Fibroblast of mammary gland (primary cell): Measurements from ENCODE around the gene ARID5B.

Experiments
- DNase-seq: peaks from one replicate; pipeline ENCODE4 v3.0.0-alpha.2; 2010; ENCODE audit warnings: low read depth
- H3K4me3 ChIP-seq: 2 replicates; pipeline ENCODE4 v1.5.1; 2011; ENCODE audit warnings: low read depth, mild to moderate bottlenecking, low read length, moderate library complexity; ENCODE audit not compliant: control insufficient read depth
- TF ChIP-seq, protein P1 (sequence below): conservative IDR thresholded peaks from 2 replicates; pipeline ENCODE4 v1.5.1; 2011; ENCODE audit warnings: low read depth, low read length, inconsistent platforms; ENCODE audit not compliant: control insufficient read depth, insufficient read depth

ARID5B gene

DNA sequence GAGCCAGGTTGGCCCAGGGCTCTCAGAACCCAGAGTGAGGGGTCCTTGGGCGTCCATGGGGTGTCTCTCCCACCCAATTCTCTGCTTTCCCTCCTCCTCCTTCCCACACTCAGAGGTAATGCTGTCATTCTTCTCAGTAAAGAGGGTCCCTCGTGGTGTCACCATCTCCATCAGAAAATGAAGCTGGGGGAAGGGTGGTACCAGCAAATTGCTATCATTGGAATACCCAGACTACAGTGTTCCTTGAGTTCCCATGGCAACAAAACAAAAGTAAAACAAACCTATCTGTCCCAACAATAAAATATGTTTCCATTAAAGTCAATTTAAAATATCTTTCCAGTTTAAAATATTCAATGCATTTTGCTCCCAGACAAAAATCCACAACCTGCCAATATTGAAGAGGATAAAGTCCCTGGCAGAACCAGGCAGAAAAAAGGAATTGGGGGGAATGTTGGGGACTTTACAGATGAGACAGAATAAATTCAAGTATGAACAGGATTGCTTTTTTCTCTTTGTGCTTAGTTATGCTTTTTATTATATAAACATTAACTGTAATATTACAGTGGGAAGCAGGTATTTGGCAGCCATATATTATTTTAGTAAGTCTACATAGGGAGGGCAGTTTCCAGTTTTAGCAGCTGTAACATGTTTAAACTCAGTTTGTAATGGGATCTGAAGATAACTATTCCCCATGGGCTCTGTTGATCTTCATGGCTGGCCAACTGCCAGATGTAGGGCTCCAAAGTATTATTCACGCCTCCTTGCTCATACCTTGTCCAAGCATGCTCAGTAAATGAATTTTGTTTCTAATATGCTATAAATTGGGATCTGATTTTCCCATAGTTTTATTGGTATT lies 182.1 kb downstream of the ARID5B start:
- no peak overlapping the region for H3K4me3 ChIP-seq
- TF ChIP-seq, protein P1, sequence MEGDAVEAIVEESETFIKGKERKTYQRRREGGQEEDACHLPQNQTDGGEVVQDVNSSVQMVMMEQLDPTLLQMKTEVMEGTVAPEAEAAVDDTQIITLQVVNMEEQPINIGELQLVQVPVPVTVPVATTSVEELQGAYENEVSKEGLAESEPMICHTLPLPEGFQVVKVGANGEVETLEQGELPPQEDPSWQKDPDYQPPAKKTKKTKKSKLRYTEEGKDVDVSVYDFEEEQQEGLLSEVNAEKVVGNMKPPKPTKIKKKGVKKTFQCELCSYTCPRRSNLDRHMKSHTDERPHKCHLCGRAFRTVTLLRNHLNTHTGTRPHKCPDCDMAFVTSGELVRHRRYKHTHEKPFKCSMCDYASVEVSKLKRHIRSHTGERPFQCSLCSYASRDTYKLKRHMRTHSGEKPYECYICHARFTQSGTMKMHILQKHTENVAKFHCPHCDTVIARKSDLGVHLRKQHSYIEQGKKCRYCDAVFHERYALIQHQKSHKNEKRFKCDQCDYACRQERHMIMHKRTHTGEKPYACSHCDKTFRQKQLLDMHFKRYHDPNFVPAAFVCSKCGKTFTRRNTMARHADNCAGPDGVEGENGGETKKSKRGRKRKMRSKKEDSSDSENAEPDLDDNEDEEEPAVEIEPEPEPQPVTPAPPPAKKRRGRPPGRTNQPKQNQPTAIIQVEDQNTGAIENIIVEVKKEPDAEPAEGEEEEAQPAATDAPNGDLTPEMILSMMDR, result no peak
- DNase-seq, result peak; percentile 88

- TF ChIP-seq, protein P1, result no peak
- peak; percentile 47 for DNase-seq
- no peak overlapping the region for H3K4me3 ChIP-seq
Observed at GRCh38 chr10:62084451-62084850, 183.0 kb downstream of the ARID5B start.

DNA sequence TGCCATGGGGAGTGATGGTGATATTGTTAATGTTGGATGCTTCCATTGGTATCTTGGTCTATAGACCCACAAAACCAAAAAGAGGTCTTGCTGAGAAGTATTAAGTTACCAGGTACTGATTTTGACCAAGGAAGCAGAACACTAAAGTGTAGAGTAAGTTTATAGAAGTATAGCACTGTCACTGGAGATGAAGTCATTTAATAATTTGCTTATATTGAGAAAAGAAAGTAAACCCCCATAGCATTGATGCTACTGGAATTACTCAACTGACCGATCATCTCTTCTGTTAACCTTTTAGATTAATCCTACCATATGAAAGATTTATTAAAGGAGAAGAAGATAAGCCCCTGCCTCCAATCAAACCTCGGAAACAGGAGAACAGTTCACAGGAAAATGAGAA lies 183.9 kb downstream of the ARID5B start:
- DNase-seq, result no peak
- H3K4me3 ChIP-seq, result no peak overlapping the region
- TF ChIP-seq, protein P1, result no peak

- TF ChIP-seq, protein P1, result no peak
- no peak overlapping the region for H3K4me3 ChIP-seq
- no peak for DNase-seq
Observed at GRCh38 chr10:62085821-62086220, 184.3 kb downstream of the ARID5B start.

GRCh38 chr10:62087329-62087728 lies 185.8 kb downstream of the ARID5B start:
- TF ChIP-seq, protein P1, result no peak
- H3K4me3 ChIP-seq, result no peak overlapping the region
- DNase-seq, result peak; percentile 57

GRCh38 chr10:62088786-62089185 lies 187.3 kb downstream of the ARID5B start:
- no peak overlapping the region for H3K4me3 ChIP-seq

More at GRCh38 chr10:62088786-62089185, 187.3 kb downstream of the ARID5B start:
- TF ChIP-seq, protein P1, result no peak
- DNase-seq, result no peak
